Activated T-helper 2 cell treated with anti-CD3 and anti-CD28 coated beads, Interferon-gamma antibody, Interleukin-2, Interleukin-4, amounts not matched to agents 10 μg/mL and 5 μg/mL and 100 μg/mL, durations not matched to agents 14 hours and 24 hours and 36 hours (primary cell): Measurements from ENCODE around the gene ANKS1B. TPM values are rescaled to one million over a fixed set of nuclear protein-coding genes. Genes with fewer than 3 reads are reported as not detected.
"Not testable (repeated sequence)": the region's sequence is repeated elsewhere in the genome, so short reads cannot be mapped to it uniquely, and the experiment has no call there.

ENCODE experiments used
- DNase-seq: peaks from one replicate; pipeline ENCODE4 v3.0.0; 2021; ENCODE audit warnings: low spot score
- H3K27ac Mint-ChIP-seq: one replicate; pipeline ENCODE4 v1.8.0; 2021; ENCODE audit warnings: mixed read lengths
- H3K27me3 Mint-ChIP-seq: one replicate; pipeline ENCODE4 v1.8.0; 2021; ENCODE audit warnings: low read depth, mixed read lengths
- H3K36me3 Mint-ChIP-seq: one replicate; pipeline ENCODE4 v1.8.0; 2021; ENCODE audit warnings: low read depth, mixed read lengths
- H3K4me1 Mint-ChIP-seq: one replicate; pipeline ENCODE4 v1.8.0; 2021; ENCODE audit warnings: low read depth, mixed read lengths
- H3K4me3 Mint-ChIP-seq: one replicate; pipeline ENCODE4 v1.8.0; 2021; ENCODE audit warnings: low read depth, mild to moderate bottlenecking, moderate library complexity, mixed read lengths
- H3K9me3 Mint-ChIP-seq: one replicate; pipeline ENCODE4 v1.8.0; 2021; ENCODE audit warnings: mixed read lengths
- intact Hi-C: fragments of 100-400 bp; cut with micrococcal nuclease; formaldehyde crosslinking; loops from one replicate; pipeline ENCODE4 v1.15.1; 2023
- total RNA-seq: library from RNA; stranded (reverse); gene quantifications from 2 replicates; pipeline ENCODE4 v1.2.3, GENCODE V29; 2022

ANKS1B gene
- total RNA-seq, 1 donor from 2014 or later, result 1.0 TPM

DNA sequence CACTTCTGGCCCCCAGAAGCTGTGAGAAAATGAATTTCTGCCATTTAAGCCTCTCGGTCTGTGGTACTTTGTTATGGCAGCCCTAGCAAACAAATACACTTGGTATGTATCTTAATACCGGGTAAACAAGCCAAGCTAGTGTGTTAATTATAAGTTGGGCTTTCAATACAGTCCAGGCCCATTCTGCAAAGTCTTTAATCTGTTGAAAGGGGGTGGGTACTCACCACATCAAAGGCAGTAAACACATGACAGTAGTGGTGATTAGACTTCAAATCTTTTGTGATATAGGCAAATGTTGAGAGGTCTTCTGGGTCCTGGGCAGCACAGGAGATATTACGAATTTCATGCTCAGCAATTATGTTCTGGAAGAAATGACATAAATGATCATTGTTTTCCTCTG lies 1211.9 kb downstream of the ANKS1B start:
- H3K27me3 Mint-ChIP-seq, result peaks cover under 1% of the 10 kb centered on the region
- H3K4me3 Mint-ChIP-seq, result no peak overlapping the region
- intact Hi-C loops, result no loop called here
- H3K4me1 Mint-ChIP-seq, result peaks cover 8% of the 10 kb centered on the region
- H3K27ac Mint-ChIP-seq, result no peak overlapping the region
- DNase-seq, result no peak
- peaks cover 7% of the 10 kb centered on the region for H3K9me3 Mint-ChIP-seq
- no peaks in the 10 kb centered on the region for H3K36me3 Mint-ChIP-seq

DNA sequence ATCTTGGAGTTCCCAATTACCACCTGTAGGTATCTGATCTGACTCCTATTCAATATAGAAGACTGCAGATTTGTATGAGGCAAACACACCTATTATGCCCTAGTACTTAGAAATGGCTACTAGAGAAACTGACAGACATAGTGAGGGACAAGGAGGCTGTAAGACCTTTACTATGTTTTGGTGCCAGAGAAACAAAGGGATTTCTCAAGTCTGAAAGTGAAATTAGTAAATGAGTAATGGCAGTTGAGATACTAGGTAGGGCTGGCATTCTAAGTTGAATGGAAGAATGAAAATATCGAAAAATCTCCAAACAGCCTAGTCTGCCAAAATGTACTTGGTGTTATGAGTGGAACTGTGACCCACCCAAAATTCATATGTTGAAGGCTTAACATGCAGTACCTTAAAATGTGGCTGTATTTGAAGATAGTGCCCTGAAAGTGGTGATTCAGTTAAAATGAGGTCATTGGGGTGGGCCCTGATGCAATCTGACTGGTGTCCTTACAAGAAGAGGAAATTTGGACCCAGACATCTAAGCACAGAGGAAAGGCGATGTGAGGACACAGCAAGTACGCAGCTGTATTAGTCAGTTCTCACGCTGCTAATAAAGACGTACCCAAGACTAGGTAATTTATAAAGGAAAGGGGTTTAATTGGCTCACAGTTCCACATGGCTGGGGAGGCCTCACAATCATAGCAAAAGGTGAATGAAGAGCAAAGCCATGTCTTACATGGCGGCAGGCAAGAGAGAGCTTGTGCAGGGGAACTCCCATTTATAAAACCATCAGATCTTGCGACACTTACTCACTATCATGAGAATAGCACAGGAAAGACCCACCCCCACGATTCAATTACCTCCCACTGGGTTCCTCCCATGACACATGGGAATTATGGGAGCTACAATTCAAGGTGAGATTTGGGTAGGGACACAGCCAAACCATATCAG lies 1212.7 kb downstream of the ANKS1B start:
- Mint-ChIP-seq H3K27me3 (peaks cover 3% of the 10 kb centered on the region), H3K27ac (no peak overlapping the region), H3K4me3 (no peak overlapping the region), H3K9me3 (peaks cover 7% of the 10 kb centered on the region), H3K4me1 (peaks cover 8% of the 10 kb centered on the region), H3K36me3 (no peaks in the 10 kb centered on the region)
- intact Hi-C loops, result no loop called here
- no peak for DNase-seq

DNA sequence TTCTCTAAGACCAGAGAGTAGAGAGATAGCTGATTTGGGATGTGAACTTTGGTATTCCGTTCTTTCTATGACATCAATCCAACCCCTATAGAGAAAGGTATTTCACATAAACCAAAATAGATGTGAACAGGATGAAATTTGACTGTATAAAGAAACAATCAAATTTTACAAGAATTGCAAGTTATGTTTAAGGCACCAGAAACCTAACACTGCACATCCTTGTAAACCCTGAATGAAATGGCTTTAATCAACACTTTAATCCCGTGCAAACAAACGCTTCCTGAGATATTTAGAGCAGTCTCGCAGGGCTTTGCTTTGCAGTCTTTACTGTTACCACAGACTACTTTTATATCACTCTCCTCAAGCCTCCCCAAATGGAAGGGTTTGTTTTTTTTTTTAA lies 1214.5 kb downstream of the ANKS1B start:
- H3K27ac Mint-ChIP-seq, result no peak overlapping the region
- H3K4me3 Mint-ChIP-seq, result no peak overlapping the region
- peaks cover 6% of the 10 kb centered on the region for H3K27me3 Mint-ChIP-seq
- peaks cover 8% of the 10 kb centered on the region for H3K4me1 Mint-ChIP-seq
- intact Hi-C loops, result no loop called here
- peaks cover 7% of the 10 kb centered on the region for H3K9me3 Mint-ChIP-seq
- no peaks in the 10 kb centered on the region for H3K36me3 Mint-ChIP-seq
- DNase-seq, result no peak

DNA sequence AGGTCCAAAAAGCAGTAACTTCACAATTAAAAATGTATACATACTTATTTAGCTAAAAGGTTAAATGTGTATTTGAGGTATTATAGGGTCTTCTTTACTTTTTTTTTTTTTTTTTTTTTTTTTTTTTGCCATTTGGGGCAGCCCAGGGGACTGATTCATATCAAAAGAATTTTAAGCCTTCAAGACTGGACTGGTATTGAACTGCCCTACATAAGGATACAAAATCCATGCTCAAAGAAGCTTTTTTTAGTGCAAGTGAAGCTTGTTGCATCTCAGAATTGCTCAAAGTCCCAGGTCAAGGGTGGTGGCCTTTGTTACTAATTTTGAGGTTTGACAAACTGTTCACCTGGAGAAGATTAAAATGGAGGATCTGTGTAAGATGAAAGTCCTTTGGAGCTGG lies 1215.7 kb downstream of the ANKS1B start:
- Mint-ChIP-seq H3K9me3 (peaks cover 7% of the 10 kb centered on the region), H3K4me3 (no peak overlapping the region), H3K27me3 (peaks cover 11% of the 10 kb centered on the region), H3K4me1 (peaks cover 8% of the 10 kb centered on the region), H3K27ac (no peak overlapping the region), H3K36me3 (no peaks in the 10 kb centered on the region)
- intact Hi-C loops, result no loop called here
- no peak for DNase-seq

DNA sequence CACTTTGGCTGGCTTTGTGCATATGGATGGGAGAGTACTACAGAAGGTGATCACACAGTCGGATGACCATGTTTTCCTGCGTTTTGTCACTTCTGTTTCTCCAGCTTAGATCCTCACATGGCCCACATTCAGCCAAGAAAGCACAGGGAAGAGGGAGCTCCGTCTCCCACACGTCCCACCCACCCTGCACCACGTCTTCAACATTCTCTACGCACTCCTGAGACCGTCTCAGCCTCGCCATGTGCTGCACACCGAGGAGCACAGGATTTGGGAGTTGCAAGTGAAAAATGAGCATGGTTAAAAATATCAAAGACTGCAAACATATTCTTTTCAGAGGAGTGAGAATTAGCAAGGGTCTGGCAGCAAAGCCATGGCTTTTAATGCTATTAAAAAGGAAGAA lies 1217.5 kb downstream of the ANKS1B start:
- Mint-ChIP-seq H3K9me3 (peaks cover 5% of the 10 kb centered on the region), H3K4me3 (no peak overlapping the region), H3K4me1 (peaks cover 6% of the 10 kb centered on the region), H3K27ac (no peak overlapping the region), H3K36me3 (no peaks in the 10 kb centered on the region), H3K27me3 (peaks cover 11% of the 10 kb centered on the region)
- intact Hi-C loops, result no loop called here
- no peak for DNase-seq

DNA sequence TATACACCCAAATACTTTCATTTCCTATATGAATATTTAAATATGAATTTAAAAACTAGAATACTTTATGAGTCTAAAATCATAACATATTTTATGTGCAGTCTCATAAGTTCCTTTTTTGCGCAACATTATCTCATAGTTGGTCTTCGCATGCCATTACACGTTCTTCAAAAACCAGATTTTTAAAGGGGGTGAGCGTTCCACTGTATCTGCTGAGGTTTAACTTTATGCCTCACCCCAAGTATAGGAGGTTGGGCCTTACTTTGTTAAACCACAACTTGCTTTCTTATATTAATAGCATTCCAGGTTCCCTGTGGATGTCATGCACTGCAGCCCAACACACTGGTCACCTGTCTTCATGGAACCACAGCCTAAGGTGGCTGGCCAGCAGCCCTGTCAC lies 1221.1 kb downstream of the ANKS1B start:
- Mint-ChIP-seq H3K4me3 (no peak overlapping the region), H3K27me3 (peaks cover 18% of the 10 kb centered on the region), H3K36me3 (no peaks in the 10 kb centered on the region), H3K9me3 (no peaks in the 10 kb centered on the region), H3K4me1 (no peaks in the 10 kb centered on the region), H3K27ac (no peak overlapping the region)
- no peak for DNase-seq
- intact Hi-C loops, result no loop called here

DNA sequence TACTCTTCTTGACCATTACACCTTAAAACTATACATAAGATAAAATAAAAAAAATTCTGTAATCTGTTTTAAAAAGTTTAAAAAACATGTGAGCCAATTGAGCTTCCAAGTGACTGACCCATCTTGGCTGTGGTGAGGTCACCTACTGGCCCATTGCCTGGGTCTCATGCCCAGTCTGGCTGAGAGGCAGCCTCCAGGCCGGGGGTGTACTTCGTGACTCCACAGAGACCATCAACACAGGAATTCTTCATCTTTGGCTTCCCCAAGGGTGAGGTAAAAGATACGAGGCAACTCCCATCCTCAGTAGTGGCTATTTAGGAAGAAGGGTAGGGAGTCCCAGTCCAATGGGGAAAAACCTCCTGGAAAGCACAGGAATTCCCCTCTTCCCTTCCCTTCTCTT lies 1226.4 kb downstream of the ANKS1B start:
- intact Hi-C loops, result no loop called here
- no peak overlapping the region for H3K4me3 Mint-ChIP-seq
- H3K36me3 Mint-ChIP-seq, result no peaks in the 10 kb centered on the region
- no peak for DNase-seq
- H3K27ac Mint-ChIP-seq, result no peak overlapping the region
- peaks cover 22% of the 10 kb centered on the region for H3K4me1 Mint-ChIP-seq
- H3K27me3 Mint-ChIP-seq, result peaks cover 7% of the 10 kb centered on the region
- H3K9me3 Mint-ChIP-seq, result no peaks in the 10 kb centered on the region

DNA sequence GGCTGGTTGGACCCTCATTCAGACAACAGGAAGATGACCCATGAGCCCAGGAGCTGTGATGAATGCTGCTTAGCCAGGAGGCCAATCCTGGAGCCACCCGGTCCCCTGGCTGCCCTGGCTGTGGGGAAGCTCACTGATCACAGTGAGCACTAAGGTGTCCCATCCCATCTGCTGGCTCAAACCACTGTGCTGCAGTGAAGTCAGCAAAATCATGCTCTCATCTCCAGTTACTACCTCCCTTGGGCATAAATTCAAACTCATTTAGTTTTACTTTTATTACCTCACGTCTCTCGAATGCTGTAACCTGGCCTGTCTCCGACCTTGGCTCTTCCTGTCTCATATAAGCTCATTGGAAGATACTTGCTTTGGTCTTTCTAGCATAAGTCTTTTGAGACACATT lies 1227.3 kb downstream of the ANKS1B start:
- no peak for DNase-seq
- Mint-ChIP-seq H3K36me3 (no peaks in the 10 kb centered on the region), H3K4me3 (no peak overlapping the region), H3K27ac (no peak overlapping the region), H3K4me1 (peaks cover 25% of the 10 kb centered on the region), H3K9me3 (no peaks in the 10 kb centered on the region), H3K27me3 (peaks cover 7% of the 10 kb centered on the region)
- intact Hi-C loops, result no loop called here

DNA sequence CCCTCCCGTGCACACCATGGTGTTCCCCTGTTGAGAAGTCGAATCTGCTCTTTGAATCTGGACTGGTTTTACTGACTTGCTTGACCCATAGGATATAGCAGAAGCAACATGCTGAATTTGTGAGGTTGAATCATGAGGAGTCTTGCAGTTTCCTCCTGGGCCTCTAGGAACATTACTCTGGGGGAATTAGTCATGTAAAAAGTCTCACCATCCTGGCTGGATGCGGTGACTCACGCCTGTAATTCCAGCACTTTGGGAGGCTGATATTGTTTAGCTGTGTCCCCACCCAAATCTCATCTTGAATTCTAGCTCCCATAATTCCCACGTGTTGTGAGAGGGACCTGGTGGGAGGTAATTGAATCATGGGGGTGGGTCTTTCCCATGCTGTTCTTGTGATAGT lies 1228.9 kb downstream of the ANKS1B start:
- H3K4me3 Mint-ChIP-seq, H3K27me3 Mint-ChIP-seq, DNase-seq, H3K36me3 Mint-ChIP-seq, H3K9me3 Mint-ChIP-seq, intact Hi-C loops, H3K27ac Mint-ChIP-seq: not testable (repeated sequence)
- H3K4me1 Mint-ChIP-seq, result peaks cover 25% of the 10 kb centered on the region

DNA sequence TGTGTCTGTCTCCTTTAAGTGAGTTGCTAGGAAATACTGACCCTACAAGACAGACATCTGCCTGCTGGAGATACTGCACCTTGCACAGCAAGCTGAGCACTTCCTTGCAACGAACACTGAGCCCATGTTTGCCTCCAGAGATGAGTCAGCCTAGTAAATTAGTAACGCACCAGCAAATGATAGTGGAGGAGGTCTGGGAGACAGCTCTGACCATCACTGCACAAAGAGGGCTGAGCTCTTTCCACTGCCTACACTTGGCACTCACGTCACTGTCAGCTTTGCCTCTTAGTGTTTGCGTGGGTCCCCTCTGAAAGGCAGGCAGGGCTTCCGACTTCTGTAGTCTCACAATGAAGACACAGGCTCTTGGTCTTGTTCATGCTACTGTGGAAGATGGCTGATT lies 1230.6 kb downstream of the ANKS1B start:
- Mint-ChIP-seq H3K4me1 (peaks cover 25% of the 10 kb centered on the region), H3K4me3 (no peak overlapping the region), H3K27ac (peak overlapping the region; percentile 59), H3K36me3 (no peaks in the 10 kb centered on the region), H3K9me3 (no peaks in the 10 kb centered on the region), H3K27me3 (no peaks in the 10 kb centered on the region)
- intact Hi-C loops, result loop anchor here (1.0 kb wide), 1 partner anchor 13 kb away; no protein-coding TSS in a partner anchor
- DNase-seq, result peak; percentile 24

DNA sequence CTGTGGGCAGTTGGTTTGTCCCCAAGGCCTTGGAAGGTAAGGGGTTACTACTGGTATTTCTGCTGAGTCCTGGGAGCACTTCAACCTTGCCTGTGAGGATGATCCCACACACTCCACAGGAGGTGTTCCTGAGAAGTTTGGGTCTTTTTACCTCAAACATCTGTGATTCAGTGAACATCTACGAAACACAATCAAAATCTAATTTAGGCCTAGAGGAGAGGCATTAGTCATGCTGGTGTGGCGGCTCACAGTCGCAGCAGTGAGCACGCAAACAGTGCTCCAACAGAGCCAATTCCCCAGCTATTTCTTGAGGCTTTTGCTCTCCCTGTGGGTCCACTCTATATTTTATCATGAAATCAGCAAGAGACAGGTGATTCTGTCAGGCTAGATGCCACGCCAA lies 1232.0 kb downstream of the ANKS1B start:
- intact Hi-C loops, result no loop called here
- Mint-ChIP-seq H3K36me3 (no peaks in the 10 kb centered on the region), H3K4me1 (peaks cover 25% of the 10 kb centered on the region), H3K27me3 (no peaks in the 10 kb centered on the region), H3K27ac (no peak overlapping the region), H3K4me3 (no peak overlapping the region), H3K9me3 (no peaks in the 10 kb centered on the region)
- DNase-seq, result no peak

DNA sequence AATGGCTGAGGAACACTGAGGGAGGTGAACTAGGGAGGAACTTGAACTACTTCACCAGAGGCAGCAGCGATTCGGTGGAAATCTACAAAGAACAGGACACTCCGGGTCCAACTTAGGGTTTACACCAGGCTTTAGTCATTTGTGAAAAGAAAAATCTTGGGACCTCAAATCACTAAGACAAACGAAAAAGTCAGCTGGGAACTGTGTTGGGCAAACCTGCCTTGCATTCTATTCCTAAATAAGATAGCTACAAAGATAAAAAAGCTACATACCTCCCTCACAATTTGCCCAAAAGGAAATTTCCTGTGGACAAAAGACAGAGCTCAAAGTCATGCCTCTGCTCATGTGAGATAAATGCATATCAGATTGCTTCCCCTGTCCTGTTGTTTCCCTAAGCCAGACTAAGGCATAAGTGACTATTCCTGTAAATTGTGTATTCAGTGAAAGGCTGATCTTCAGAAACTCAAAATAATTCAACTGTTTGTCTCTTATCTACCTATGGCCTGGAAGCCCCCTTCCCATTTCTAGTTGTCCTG lies 1233.1 kb downstream of the ANKS1B start:
- Mint-ChIP-seq H3K4me3 (no peak overlapping the region), H3K4me1 (peaks cover 29% of the 10 kb centered on the region), H3K27me3 (peaks cover 7% of the 10 kb centered on the region), H3K36me3 (no peaks in the 10 kb centered on the region), H3K9me3 (no peaks in the 10 kb centered on the region), H3K27ac (no peak overlapping the region)
- no peak for DNase-seq
- intact Hi-C loops, result no loop called here

DNA sequence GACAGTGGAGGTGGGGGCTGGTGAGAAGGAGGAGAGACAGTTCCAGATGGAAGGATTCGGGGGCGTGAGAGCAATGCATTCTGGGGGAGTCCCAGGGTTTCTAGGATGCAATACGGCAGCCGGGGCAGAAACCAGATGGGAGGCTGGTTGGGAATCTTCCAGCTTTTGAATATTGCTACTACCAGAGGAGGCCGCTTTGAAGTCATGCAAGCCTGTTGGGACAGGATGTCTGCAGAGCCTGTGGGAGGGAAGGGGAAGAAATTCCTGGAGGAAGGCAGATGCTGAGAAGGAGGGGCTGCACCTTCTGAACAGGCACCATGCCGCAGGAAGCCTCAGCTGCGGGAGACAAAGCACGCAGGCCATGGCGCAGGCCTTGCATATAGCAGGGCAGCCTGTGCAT lies 1234.2 kb downstream of the ANKS1B start:
- Mint-ChIP-seq H3K27ac (no peak overlapping the region), H3K9me3 (no peaks in the 10 kb centered on the region), H3K27me3 (peaks cover 7% of the 10 kb centered on the region), H3K4me3 (no peak overlapping the region), H3K36me3 (no peaks in the 10 kb centered on the region), H3K4me1 (peaks cover 31% of the 10 kb centered on the region)
- DNase-seq, result no peak
- intact Hi-C loops, result no loop called here
